ENCODE results near the gene ATRNL1. TPM values are rescaled to one million over a fixed set of nuclear protein-coding genes. Genes with fewer than 3 reads are reported as not detected.

Gene ATRNL1
- polyA plus RNA-seq, 3 donors: 20.2 to 26.7 (median 26.5) TPM

- DNase-seq: no peak
Observed at GRCh38 chr10:115593060-115593459, 499.9 kb downstream of the ATRNL1 start.

- no peak for DNase-seq
Observed at GRCh38 chr10:115604627-115605026, 511.5 kb downstream of the ATRNL1 start.

DNA sequence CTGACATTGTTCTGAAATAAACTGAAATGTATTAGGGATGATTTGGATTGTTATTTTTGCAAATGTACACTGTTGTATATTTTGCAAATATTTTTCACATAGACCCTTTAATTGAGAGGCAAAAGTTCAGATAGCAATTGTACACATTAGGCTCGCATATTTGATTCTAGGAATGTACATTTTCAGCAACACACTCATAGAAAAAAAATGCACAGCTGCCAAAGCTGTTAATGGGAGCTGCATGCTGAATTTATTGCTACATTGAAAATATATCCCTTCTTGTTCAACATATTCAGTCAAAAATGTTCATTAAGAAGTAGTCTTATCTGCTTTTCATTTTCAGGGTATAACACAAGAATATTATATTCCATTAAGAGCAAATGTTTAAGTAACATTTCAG lies 512.9 kb downstream of the ATRNL1 start:
- DNase-seq: no peak

- no peak for DNase-seq
Observed at GRCh38 chr10:115606741-115607140, 513.6 kb downstream of the ATRNL1 start.

GRCh38 chr10:115624448-115624847 lies 531.3 kb downstream of the ATRNL1 start:
- DNase-seq: no peak

GRCh38 chr10:115628616-115629015 lies 535.5 kb downstream of the ATRNL1 start:
- no peak for DNase-seq

- no peak for DNase-seq
Observed at GRCh38 chr10:115638246-115638645, 545.1 kb downstream of the ATRNL1 start.

GRCh38 chr10:115649217-115649616 lies 556.1 kb downstream of the ATRNL1 start:
- DNase-seq: no peak

DNA sequence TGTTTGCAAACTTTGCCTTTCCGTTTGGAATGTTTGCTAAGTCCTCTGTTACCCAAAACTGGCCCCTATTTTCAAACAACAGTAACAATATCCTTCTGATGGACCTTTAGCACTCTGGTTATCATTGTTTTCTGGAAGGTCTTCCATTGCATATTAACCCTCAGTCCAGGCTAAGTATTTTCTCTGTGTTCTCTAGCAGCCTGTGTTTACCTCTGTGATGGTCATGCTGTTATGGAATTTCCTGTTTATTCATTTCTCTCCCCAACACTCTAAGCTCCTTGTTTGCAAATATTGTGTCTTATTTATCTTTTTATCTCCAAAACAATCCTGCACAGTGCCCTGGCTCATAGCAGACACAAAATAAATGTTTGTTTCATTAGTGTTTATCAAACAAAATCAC lies 560.3 kb downstream of the ATRNL1 start:
- no peak for DNase-seq

DNA sequence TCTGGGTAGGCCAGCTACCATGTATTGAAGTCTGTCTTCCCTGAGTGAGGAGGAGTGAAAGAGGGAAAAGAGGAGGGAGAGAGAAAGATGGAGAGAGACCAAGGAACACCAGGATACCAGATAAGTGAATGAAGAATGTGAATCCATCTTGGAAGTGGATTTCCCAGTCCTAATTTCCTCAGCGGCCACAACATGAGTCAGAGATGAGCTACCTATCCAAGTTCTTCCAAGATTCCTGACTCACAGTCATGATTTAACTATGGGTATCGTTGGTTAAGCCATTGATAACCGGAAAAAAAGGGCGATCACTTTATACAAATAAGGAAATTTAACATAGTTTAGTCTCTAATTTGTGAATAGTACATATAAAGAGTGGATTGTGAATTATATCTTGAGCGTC lies 561.8 kb downstream of the ATRNL1 start:
- DNase-seq: no peak

- no peak for DNase-seq
Observed at GRCh38 chr10:115657161-115657860, 564.1 kb downstream of the ATRNL1 start.

DNA sequence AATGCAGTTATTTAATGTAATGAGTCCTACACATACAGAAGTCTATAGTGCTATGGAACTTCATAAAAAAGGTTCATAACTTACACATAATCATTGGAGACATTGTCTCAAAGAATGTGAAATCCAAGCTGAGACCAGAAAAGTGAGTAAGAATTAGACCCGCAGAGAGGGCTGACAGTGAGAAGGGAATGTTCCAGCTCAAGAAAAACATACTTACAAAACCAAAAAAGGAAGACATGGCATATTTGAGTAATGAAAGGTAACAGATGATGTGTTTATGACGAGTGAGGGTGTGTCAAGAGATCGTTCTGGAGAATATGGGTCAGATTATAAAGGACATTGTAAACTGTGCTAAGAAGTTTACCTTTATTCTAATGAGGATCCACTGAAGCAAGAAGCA lies 566.5 kb downstream of the ATRNL1 start:
- DNase-seq: no peak

- no peak for DNase-seq
Observed at GRCh38 chr10:115660391-115660790, 567.2 kb downstream of the ATRNL1 start.

DNA sequence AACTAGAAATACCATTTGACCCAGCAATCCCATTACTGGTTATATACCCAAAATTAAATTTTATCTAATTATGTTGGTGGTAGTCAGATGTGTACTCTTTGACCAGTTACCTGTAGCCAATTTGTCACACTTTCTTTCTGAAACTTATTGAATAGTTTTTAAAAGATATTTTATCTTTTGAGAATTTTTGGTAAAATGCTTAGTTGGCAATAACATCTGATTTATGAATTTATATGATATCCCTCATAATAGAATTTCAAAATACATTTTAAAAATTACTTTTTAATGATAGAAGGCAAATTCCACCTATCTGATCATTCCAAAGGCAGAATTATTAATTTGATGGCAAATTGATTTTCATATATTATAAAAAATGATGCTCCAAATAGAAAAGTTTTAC lies 569.3 kb downstream of the ATRNL1 start:
- DNase-seq: no peak

DNA sequence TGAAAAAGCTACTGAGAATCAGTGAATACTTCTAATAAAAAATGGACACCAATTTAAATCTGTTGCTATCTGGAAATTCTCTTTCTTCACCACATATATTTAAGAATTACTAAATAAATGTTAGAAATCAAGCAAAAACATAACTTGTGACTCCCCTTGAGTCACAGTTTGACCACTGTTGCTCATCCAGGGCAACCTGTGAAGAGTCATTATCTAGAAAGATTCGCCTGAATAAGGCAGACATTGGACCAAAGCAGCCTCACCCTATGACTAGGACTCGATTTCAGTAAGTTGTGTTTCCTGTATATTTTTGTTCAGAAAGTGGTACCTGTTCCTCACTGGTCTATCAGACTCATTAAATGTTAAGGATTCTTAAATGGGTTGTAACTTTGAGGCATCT lies 572.4 kb downstream of the ATRNL1 start:
- DNase-seq: no peak

DNA sequence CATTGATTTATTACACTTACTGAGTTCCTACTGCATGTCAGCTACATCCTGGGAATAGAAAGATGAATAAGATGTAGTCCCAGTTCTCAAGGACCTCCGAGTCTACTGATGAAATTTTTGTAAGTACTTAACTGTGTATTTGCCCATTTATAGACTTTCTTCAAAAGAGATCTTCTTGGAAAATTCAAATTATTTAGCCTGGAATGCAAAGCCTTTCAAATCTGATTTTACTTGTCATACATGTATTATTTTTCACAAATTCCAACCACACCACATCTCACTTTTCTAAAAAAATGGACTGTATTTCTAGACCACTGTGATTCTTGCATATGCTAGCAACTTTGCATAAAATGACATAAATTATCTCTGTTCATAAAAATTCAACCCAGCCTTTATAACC lies 581.3 kb downstream of the ATRNL1 start:
- no peak for DNase-seq

GRCh38 chr10:115696747-115697146 lies 603.6 kb downstream of the ATRNL1 start:
- no peak for DNase-seq

- DNase-seq: no peak
Observed at GRCh38 chr10:115706026-115706425, 612.9 kb downstream of the ATRNL1 start.

DNA sequence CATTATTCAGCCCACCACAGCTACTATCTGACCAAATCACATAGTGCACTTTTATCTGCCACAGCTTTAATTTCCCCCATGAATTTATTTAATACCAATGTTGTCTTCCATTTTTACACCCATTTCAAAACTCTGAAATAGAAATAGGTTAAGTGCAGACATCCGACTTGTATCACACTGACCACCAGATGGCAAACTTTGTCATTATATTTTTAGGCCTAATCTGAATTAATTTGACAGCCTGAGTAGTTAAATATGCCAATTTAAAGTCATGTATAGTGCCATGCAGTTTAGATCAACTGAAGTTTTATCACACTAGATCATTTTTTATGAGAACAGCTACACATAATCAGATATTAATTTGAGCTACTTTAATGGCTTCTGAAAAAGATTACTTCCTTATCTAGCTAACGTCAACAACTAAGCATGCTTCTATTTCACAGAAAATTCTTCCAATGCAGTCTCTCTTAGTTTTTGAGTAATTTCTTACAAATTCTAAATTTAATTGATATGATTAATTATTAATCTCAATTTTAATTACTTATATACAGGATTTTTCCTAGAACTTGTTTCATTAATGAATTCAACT lies 613.4 kb downstream of the ATRNL1 start:
- DNase-seq: peak; percentile 37

GRCh38 chr10:115710136-115710535 lies 617.0 kb downstream of the ATRNL1 start:
- DNase-seq: no peak

- DNase-seq: no peak
Observed at GRCh38 chr10:115711306-115711705, 618.1 kb downstream of the ATRNL1 start.

- no peak for DNase-seq
Observed at GRCh38 chr10:115720121-115720520, 627.0 kb downstream of the ATRNL1 start.

GRCh38 chr10:115727129-115727528 lies 634.0 kb downstream of the ATRNL1 start:
- no peak for DNase-seq

DNA sequence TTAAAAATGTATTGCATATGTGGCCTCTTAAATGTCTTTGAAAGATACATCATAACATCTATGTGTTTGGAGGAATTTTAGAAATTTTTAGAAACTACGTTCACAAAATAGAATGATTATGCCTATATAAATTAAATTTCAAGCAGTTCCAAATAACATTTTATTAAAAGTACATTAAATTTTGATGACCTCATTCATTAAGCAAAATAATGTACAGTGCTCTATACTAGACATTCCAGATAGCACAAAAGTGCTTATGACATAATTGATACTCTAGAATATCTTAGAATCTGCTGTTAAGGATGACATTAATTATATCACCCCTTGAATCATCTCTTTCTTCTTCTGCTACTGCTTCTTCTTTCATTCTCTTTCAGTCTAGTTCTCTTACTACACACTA lies 650.9 kb downstream of the ATRNL1 start:
- no peak for DNase-seq
